Measurements from ENCODE around the gene PLCB2.

DNA sequence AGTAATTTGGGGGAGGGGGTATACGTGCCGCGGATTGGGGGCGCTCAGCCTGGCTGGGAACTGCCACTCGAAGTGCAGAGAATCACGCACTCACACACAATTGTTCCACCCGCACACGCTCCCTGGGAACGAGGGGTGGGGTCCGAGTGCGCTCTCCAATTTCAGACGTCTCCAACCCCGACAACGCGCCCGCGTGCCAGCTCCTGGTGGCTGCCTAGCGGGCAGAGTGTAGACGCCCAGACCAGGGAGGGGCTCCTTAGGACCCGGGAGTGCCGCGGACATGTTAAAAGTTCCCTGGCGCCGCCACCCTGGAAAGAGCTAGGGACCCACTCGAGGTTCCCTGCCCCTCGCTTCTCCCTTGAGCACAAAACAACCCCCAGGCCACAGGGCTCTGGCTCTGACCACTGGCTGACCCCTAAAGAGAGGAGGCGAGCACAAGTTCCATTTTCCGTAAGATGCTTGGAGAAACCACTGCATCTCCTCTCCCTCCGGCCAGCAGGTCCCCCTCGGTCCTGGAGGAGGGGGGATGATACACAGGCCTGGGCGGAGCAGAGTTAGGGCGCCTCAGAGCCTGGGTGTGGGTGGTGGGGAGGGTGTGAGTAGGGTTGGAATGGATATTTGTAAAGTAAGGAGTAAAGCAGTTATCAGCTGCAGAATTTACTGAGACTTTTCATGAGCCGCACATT is 24.0 kb downstream of the PLCB2 start:
- TF ChIP-seq, protein P1, sequence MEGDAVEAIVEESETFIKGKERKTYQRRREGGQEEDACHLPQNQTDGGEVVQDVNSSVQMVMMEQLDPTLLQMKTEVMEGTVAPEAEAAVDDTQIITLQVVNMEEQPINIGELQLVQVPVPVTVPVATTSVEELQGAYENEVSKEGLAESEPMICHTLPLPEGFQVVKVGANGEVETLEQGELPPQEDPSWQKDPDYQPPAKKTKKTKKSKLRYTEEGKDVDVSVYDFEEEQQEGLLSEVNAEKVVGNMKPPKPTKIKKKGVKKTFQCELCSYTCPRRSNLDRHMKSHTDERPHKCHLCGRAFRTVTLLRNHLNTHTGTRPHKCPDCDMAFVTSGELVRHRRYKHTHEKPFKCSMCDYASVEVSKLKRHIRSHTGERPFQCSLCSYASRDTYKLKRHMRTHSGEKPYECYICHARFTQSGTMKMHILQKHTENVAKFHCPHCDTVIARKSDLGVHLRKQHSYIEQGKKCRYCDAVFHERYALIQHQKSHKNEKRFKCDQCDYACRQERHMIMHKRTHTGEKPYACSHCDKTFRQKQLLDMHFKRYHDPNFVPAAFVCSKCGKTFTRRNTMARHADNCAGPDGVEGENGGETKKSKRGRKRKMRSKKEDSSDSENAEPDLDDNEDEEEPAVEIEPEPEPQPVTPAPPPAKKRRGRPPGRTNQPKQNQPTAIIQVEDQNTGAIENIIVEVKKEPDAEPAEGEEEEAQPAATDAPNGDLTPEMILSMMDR (IDR thresholded peaks at IDR 0.05), result no peak
- no peak for TF ChIP-seq POLR2A (IDR thresholded peaks at IDR 0.05)
